Measurements from ENCODE around the gene SYPL1. TPM values are rescaled to one million over a fixed set of nuclear protein-coding genes. Genes with fewer than 3 reads are reported as not detected.

The SYPL1 gene
- total RNA-seq, 1 experiment from 2014 or later, result 78.0 TPM

- ChIA-PET POLR2A (interaction anchor here (2.2 kb wide), 1 partner anchor 30 kb away, joined by 5 read pairs; the partner anchor contains the start of gene SYPL1), RAD21 (ENCODE audit: low non-redundant PET in 1 of 2, low total read pairs in 2 of 2, uncharacterized antibody in 2 of 2, unreplicated experiment in 2 of 2) (no interaction called here), CTCF (no interaction called here)
- no peaks in the 10 kb centered on the region for H3K36me3 ChIP-seq (ENCODE audit: control insufficient read depth in 1 of 2, insufficient read depth in 2 of 2, low read length in 2 of 2)
- H2AFZ ChIP-seq (ENCODE audit: low read depth, low read length, poor library complexity, severe bottlenecking), result no peak overlapping the region
- H4K20me1 ChIP-seq (ENCODE audit: insufficient read depth), result no peaks in the 10 kb centered on the region
- no TSS peak for BruUV-seq (replicated peaks)
- TF ChIP-seq SRF (IDR thresholded peaks at IDR 0.05; ENCODE audit: low read depth), result no peak
- TF ChIP-seq CEBPB (IDR thresholded peaks at IDR 0.05; ENCODE audit: low read depth), result no peak
- TF ChIP-seq YY1 (IDR thresholded peaks at IDR 0.05; ENCODE audit: extremely low read depth, insufficient replicate concordance, low read depth, low read length), result no peak
- TF ChIP-seq ZNF274 (IDR thresholded peaks at IDR 0.05; ENCODE audit: low read depth, low read length), result no peak
- TF ChIP-seq RAD21 (IDR thresholded peaks at IDR 0.05; ENCODE audit: low read depth), result no peak
- no peak for TF ChIP-seq POLR2A (IDR thresholded peaks at IDR 0.05; ENCODE audit: borderline replicate concordance, extremely low read depth, insufficient read depth, insufficient read length)
- no peak for TF ChIP-seq SIN3A (IDR thresholded peaks at IDR 0.05; ENCODE audit: low read depth)
- TF ChIP-seq EGR1 (IDR thresholded peaks at IDR 0.05; ENCODE audit: low read depth), result no peak
- no peak for TF ChIP-seq ZFX (IDR thresholded peaks at IDR 0.05)
- no peak for TF ChIP-seq POLR2AphosphoS5 (IDR thresholded peaks at IDR 0.05; ENCODE audit: low read depth, low read length)
- TF ChIP-seq REST (IDR thresholded peaks at IDR 0.05; ENCODE audit: low read depth), result no peak
- TF ChIP-seq SP1 (IDR thresholded peaks at IDR 0.05; ENCODE audit: low read depth), result no peak
- TF ChIP-seq ELF1 (IDR thresholded peaks at IDR 0.05; ENCODE audit: borderline replicate concordance, low read depth), result no peak
- no peak for TF ChIP-seq JUND (IDR thresholded peaks at IDR 0.05)
- TF ChIP-seq FOSL1 (IDR thresholded peaks at IDR 0.05; ENCODE audit: low read depth), result no peak
- TF ChIP-seq CTCF (IDR thresholded peaks at IDR 0.05 in 2 of 3, conservative IDR thresholded peaks at IDR 0.05 in 1 of 3; ENCODE audit: borderline replicate concordance in 1 of 3, insufficient read depth in 1 of 3, low read depth in 2 of 3, low read length in 2 of 3), result no peak
- TF ChIP-seq MAX (IDR thresholded peaks at IDR 0.05), result no peak
- H3K4me2 ChIP-seq (ENCODE audit: low read length), result no peak overlapping the region
- no peaks in the 10 kb centered on the region for H3K4me1 ChIP-seq (ENCODE audit: control insufficient read depth in 1 of 2, insufficient read depth in 2 of 2, low read length in 2 of 2)
- no peaks in the 10 kb centered on the region for H3K9me3 ChIP-seq (ENCODE audit: control insufficient read depth in 1 of 2, insufficient read depth in 1 of 2, low read depth in 1 of 2, low read length in 2 of 2)
- ATAC-seq (no peak), DNase-seq (ENCODE audit: low read depth, low spot score) (no peak)
- no peaks in the 10 kb centered on the region for H3K27me3 ChIP-seq (ENCODE audit: insufficient read depth, low read length)
- no peak overlapping the region for H3K4me3 ChIP-seq (replicated peaks in 1 of 2; ENCODE audit: low read depth in 1 of 2, low read length in 2 of 2)
- intact Hi-C loops (cut with micrococcal nuclease), result no loop called here
- H3K9me2 ChIP-seq (ENCODE audit: insufficient read depth), result no peaks in the 10 kb centered on the region
- H3K27ac ChIP-seq (ENCODE audit: low read depth, low read length), result no peak overlapping the region
- no peaks in the 10 kb centered on the region for H3K79me2 ChIP-seq (ENCODE audit: insufficient read depth, low read length)
- H3K9ac ChIP-seq (ENCODE audit: low read length), result no peak overlapping the region
Measured at GRCh38 chr7:106082087-106082854, 29.8 kb downstream of the SYPL1 start.

Data from HCT116 (cell line).